Measurements from ENCODE around the gene TM9SF4. TPM values are rescaled to one million over a fixed set of nuclear protein-coding genes. Genes with fewer than 3 reads are reported as not detected.

Gene TM9SF4
- polyA plus RNA-seq, 1 donor from 2014 or later, result 30.1 TPM

GRCh38 chr20:32152421-32153155, 43.1 kb downstream of the TM9SF4 start:
- peaks cover 1% of the 10 kb centered on the region for H3K36me3 Mint-ChIP-seq
- no peak overlapping the region for H3K4me3 Mint-ChIP-seq
- H3K9me3 Mint-ChIP-seq, result no peaks in the 10 kb centered on the region
- H3K27ac Mint-ChIP-seq, result peak overlapping the region in 1 of 3 donors; percentile 75
- H3K4me1 Mint-ChIP-seq, result peaks cover 0 to 3% (median 0%) of the 10 kb centered on the region in 3 donors
- H3K27me3 Mint-ChIP-seq, result no peaks in the 10 kb centered on the region

DNA sequence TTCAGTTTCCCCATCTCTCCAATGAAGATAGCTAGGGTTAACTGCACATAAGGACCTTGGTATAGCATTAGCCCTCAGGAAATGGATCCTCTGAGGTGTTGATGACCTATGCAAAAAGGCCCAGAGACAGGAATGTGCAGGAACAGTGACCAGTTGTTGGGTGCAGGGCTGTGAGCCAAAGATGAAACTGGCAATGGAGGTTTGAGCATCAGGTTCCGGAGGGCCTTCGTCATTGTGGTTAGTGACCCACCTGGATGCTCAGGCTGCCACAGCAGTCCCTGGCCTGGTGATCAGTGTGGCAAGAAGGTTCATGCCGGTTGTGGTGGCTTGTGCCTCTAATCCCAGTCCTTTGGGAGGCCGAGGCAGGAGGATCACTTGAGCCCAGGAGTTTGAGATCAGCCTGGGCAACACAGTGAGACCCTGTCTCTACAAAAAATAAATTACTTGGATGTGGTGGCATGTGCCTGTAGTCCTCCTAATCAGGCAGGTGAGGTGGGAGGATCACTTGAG, 43.7 kb downstream of the TM9SF4 start:
- Mint-ChIP-seq H3K27me3 (no peaks in the 10 kb centered on the region), H3K4me3 (no peak overlapping the region), H3K9me3 (no peaks in the 10 kb centered on the region), H3K36me3 (peaks cover 1% of the 10 kb centered on the region), H3K27ac (no peak overlapping the region), H3K4me1 (peaks cover 0 to 3% (median 0%) of the 10 kb centered on the region in 3 donors)

- Mint-ChIP-seq H3K9me3 (no peaks in the 10 kb centered on the region), H3K36me3 (peaks cover 1% of the 10 kb centered on the region), H3K27ac (no peak overlapping the region), H3K4me3 (no peak overlapping the region), H3K4me1 (peaks cover 0 to 3% (median 0%) of the 10 kb centered on the region in 3 donors), H3K27me3 (no peaks in the 10 kb centered on the region)
Measured at GRCh38 chr20:32153771-32154170, 44.3 kb downstream of the TM9SF4 start.

DNA sequence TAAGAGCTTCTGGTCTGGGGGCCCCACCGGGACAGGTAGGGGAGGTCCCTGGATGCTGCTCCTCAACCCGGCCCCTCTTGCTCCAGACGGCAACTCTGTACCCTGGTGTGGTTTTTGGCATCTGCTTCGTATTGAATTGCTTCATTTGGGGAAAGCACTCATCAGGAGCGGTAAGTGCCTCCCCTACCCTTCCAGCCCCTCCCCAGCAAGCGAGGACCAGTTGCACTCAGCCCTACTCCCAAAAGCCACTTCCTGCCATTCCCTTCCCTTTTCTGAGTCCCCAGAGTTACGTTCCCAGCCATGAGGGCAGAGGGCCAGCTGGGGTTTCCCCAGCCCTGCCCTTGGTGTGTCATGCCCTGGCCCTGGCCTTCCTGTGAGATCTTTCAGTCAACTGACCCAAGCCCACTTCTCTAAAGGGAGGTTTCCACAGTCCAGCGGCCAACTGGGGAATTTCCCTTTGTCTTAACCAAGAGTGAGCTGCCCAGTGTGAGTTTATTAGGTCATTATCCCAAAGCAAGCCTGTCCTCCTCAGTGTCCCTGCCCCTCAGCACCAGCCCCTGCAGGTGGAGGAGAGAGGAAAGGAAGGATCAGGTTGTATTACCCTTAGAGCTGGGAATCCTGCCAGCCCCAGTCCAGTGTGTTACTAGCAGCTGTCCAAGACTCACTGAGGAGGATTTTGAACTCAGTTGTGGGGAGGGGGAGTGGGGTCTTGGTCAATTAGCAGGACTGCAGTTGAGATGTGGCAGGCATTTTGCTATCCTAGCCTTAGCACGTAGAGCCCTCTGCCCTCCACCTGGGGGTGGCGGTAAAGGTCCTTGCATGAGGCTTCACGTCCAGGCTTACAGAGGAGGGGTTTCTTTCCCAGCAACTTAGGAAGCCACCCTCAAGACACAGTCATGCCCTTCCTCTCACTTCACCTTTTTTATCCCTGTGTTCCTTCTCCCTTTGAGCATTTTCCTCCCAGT, 45.8 kb downstream of the TM9SF4 start:
- Mint-ChIP-seq H3K36me3 (peaks cover 1% of the 10 kb centered on the region), H3K4me3 (peak overlapping the region in 1 of 4 donors; percentile 12), H3K27ac (no peak overlapping the region), H3K27me3 (no peaks in the 10 kb centered on the region), H3K4me1 (peaks cover 0 to 3% (median 0%) of the 10 kb centered on the region in 3 donors), H3K9me3 (no peaks in the 10 kb centered on the region)

DNA sequence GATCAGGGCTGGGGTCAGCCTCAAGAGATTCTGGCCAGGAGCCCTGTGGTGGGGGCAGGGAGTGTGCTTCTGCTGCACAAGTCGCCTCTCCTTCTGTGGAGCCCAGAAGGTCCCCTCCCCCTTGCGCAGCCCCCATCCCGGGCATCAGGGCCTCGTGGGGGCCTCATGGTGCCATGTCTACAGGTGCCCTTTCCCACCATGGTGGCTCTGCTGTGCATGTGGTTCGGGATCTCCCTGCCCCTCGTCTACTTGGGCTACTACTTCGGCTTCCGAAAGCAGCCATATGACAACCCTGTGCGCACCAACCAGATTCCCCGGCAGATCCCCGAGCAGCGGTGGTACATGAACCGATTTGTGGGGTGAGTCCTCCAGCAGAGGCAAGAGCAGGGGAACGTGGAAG, 48.1 kb downstream of the TM9SF4 start:
- no peaks in the 10 kb centered on the region for H3K27me3 Mint-ChIP-seq
- H3K36me3 Mint-ChIP-seq, result peaks cover 8% of the 10 kb centered on the region
- H3K4me1 Mint-ChIP-seq, result peaks cover 0 to 3% (median 0%) of the 10 kb centered on the region in 3 donors
- peak overlapping the region in 1 of 3 donors; percentile 60 for H3K27ac Mint-ChIP-seq
- no peak overlapping the region for H3K4me3 Mint-ChIP-seq
- H3K9me3 Mint-ChIP-seq, result no peaks in the 10 kb centered on the region

GRCh38 chr20:32158351-32158750, 48.8 kb downstream of the TM9SF4 start:
- no peak overlapping the region for H3K4me3 Mint-ChIP-seq
- peaks cover 0 to 3% (median 0%) of the 10 kb centered on the region in 3 donors for H3K4me1 Mint-ChIP-seq
- H3K9me3 Mint-ChIP-seq, result no peaks in the 10 kb centered on the region
- H3K27me3 Mint-ChIP-seq, result no peaks in the 10 kb centered on the region
- H3K36me3 Mint-ChIP-seq, result peaks cover 9% of the 10 kb centered on the region
- H3K27ac Mint-ChIP-seq, result no peak overlapping the region

DNA sequence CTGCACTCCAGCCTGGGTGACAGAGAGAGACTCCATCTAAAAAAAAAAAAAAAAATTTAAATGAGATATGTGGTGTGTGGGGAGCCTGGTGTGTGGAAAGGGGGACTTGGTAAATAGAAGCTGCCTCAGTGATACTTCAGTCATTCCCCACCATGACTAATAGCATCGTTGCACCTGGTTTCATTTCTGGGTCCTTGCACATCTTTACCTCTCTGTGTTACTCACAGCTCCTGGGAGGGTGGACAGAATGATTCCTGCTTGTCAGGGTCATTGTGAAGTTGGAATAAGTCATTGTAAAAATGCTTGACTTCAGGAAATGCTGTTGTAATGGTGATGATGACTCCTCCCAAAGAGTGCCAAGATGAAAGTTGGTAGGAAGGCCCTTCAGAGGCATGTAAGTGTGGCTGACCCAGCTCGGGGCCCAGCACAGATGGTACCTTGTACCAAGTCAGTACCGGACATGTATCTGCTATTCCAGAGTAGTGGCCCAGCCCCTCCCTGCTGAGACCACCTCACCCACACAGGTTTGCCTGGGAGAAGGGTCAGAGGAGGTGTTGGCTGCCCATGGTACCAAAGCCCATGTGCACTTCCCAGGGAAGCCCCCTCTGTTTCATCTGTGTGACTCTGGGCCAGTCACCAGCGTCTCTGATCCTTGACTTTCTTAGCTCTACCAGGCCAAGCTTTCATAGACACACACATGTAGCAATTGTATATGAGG, 49.6 kb downstream of the TM9SF4 start:
- Mint-ChIP-seq H3K4me1 (peaks cover 0 to 3% (median 0%) of the 10 kb centered on the region in 3 donors), H3K36me3 (peaks cover 9% of the 10 kb centered on the region), H3K4me3 (no peak overlapping the region), H3K9me3 (no peaks in the 10 kb centered on the region), H3K27me3 (no peaks in the 10 kb centered on the region), H3K27ac (no peak overlapping the region)

DNA sequence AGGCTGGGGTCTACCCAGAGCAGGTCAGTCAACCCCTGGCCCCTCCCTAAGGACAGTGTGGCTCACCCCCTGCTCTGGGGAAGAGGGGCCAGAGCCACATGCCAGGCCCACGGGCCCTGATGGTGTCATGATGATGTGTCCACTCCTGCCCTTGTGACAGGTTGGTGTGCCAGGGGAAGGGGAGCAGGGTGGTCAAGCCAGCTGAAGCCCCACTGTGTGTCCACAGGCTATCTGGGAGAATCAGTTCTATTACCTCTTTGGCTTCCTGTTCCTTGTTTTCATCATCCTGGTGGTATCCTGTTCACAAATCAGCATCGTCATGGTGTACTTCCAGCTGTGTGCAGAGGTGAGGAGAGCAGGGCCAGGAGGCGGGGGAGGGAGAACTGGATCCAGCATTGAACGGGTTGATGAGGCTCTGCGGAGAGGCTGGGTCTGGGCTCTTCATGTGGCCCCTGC, 50.3 kb downstream of the TM9SF4 start:
- H3K27ac Mint-ChIP-seq, result no peak overlapping the region
- H3K27me3 Mint-ChIP-seq, result no peaks in the 10 kb centered on the region
- peaks cover 9% of the 10 kb centered on the region for H3K36me3 Mint-ChIP-seq
- no peak overlapping the region for H3K4me3 Mint-ChIP-seq
- no peaks in the 10 kb centered on the region for H3K9me3 Mint-ChIP-seq
- H3K4me1 Mint-ChIP-seq, result peaks cover 0 to 3% (median 0%) of the 10 kb centered on the region in 3 donors

- H3K36me3 Mint-ChIP-seq, result peaks cover 10% of the 10 kb centered on the region
- H3K4me1 Mint-ChIP-seq, result no peaks in the 10 kb centered on the region
- H3K27me3 Mint-ChIP-seq, result no peaks in the 10 kb centered on the region
- H3K27ac Mint-ChIP-seq, result no peak overlapping the region
- H3K9me3 Mint-ChIP-seq, result no peaks in the 10 kb centered on the region
- no peak overlapping the region for H3K4me3 Mint-ChIP-seq
Measured at GRCh38 chr20:32160341-32160740, 50.8 kb downstream of the TM9SF4 start.

- Mint-ChIP-seq H3K4me3 (no peak overlapping the region), H3K9me3 (no peaks in the 10 kb centered on the region), H3K4me1 (no peaks in the 10 kb centered on the region), H3K36me3 (peaks cover 15% of the 10 kb centered on the region), H3K27ac (no peak overlapping the region), H3K27me3 (no peaks in the 10 kb centered on the region)
Measured at GRCh38 chr20:32162351-32162750, 52.8 kb downstream of the TM9SF4 start.

DNA sequence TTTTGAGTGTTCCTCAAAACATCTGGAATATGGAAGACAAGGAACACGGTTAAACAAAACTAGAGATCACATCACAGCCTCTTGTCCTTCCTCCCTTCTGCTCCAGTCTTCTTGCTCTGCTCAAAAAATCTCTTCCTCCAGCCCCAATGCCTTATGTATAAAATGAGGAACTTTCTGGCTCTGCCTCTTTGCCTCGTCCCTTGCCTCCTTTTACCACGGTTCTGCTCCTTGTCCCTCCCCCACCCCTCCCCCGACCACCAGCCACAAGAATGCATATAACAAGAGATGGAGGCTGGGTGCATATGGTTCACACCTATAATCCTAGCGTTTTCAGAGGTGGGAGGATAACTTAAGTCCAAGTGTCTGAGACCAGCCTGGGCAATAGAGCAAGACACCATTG, 54.4 kb downstream of the TM9SF4 start:
- Mint-ChIP-seq H3K4me1 (no peaks in the 10 kb centered on the region), H3K4me3 (no peak overlapping the region), H3K27ac (peak overlapping the region in 2 of 3 donors; percentile 25 to 81), H3K36me3 (peaks cover 15% of the 10 kb centered on the region), H3K9me3 (no peaks in the 10 kb centered on the region), H3K27me3 (no peaks in the 10 kb centered on the region)

DNA sequence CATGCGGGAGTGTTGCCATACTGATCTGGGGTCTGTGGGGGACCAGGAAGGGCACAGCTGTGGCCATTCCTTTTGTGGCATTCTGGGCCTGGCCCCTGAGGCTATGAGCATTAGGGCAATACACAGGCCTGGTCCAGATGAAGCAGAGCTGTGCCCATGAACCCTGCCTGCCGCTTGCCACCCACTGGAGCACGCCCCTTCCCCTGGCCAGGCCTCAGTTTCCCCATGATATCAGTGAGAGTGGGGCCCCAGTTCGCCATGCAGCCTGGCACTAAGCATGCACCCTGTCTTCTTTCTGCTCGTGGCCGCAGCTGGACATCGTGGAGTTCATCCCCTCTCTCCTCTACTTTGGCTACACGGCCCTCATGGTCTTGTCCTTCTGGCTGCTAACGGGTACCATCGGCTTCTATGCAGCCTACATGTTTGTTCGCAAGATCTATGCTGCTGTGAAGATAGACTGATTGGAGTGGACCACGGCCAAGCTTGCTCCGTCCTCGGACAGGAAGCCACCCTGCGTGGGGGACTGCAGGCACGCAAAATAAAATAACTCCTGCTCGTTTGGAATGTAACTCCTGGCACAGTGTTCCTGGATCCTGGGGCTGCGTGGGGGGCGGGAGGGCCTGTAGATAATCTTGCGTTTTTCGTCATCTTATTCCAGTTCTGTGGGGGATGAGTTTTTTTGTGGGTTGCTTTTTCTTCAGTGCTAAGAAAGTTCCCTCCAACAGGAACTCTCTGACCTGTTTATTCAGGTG, 55.6 kb downstream of the TM9SF4 start:
- Mint-ChIP-seq H3K27ac (peak overlapping the region in 1 of 3 donors; percentile 9), H3K36me3 (peaks cover 15% of the 10 kb centered on the region), H3K27me3 (no peaks in the 10 kb centered on the region), H3K4me1 (peaks cover 1 to 3% (median 3%) of the 10 kb centered on the region in 3 donors), H3K4me3 (no peak overlapping the region), H3K9me3 (no peaks in the 10 kb centered on the region)

GRCh38 chr20:32165836-32166545, 56.5 kb downstream of the TM9SF4 start:
- Mint-ChIP-seq H3K27ac (peak overlapping the region in 1 of 3 donors; percentile 46), H3K4me3 (no peak overlapping the region), H3K27me3 (no peaks in the 10 kb centered on the region), H3K4me1 (peaks cover 3 to 4% (median 3%) of the 10 kb centered on the region in 3 donors), H3K36me3 (peaks cover 13% of the 10 kb centered on the region), H3K9me3 (no peaks in the 10 kb centered on the region)

Measured in IgD-negative memory B cell (primary cell).